GM23338 (cell line): ENCODE measurements around the gene FAM171A1. TPM values are rescaled to one million over a fixed set of nuclear protein-coding genes. Genes with fewer than 3 reads are reported as not detected.

Experiments
- ATAC-seq: fragments of 200-7000 bp; cut with Tn5 transposase; 3 replicates; pipeline ENCODE4 v1.9.1; 2020
- DNase-seq: peaks from one replicate; pipeline ENCODE4 v3.0.0-alpha.2; 2015; ENCODE audit warnings: low spot score
- H2AFZ ChIP-seq: fragments of 200-600 bp; sonication (generic); 2 replicates; pipeline ENCODE4 v1.8.0; 2016; ENCODE audit warnings: antibody characterized with exemption, mild to moderate bottlenecking, moderate library complexity
- H3F3A ChIP-seq: fragments of 200-600 bp; sonication (generic); replicated peaks from 2 replicates; pipeline ENCODE4 v1.8.0; 2017; ENCODE audit warnings: antibody characterized with exemption, mixed run types, low read depth
- H3K27ac ChIP-seq: fragments of 200-600 bp; sonication (generic); 2 replicates; pipeline ENCODE4 v1.6.1; 2016; ENCODE audit warnings: low read depth
- H3K27me3 ChIP-seq: fragments of 200-600 bp; sonication (generic); 2 replicates; pipeline ENCODE4 v1.8.0; 2016; ENCODE audit warnings: mild to moderate bottlenecking, mixed run types, moderate library complexity; ENCODE audit not compliant: insufficient read depth
- H3K36me3 ChIP-seq: fragments of 200-600 bp; sonication (generic); 2 replicates; pipeline ENCODE4 v1.8.0; 2016; ENCODE audit warnings: mild to moderate bottlenecking; ENCODE audit not compliant: insufficient read depth
- H3K4me1 ChIP-seq: fragments of 200-600 bp; sonication (generic); 2 replicates; pipeline ENCODE4 v1.8.0; 2016; ENCODE audit warnings: mild to moderate bottlenecking, moderate library complexity; ENCODE audit not compliant: insufficient read depth
- H3K4me2 ChIP-seq: fragments of 200-600 bp; sonication (generic); 2 replicates; pipeline ENCODE4 v1.7.1; 2017; ENCODE audit warnings: mixed run types
- H3K4me3 ChIP-seq: fragments of 200-600 bp; sonication (generic); 2 replicates; pipeline ENCODE4 v1.6.1; 2016; ENCODE audit warnings: mixed run types
- H3K79me2 ChIP-seq: fragments of 200-600 bp; sonication (generic); replicated peaks from 2 replicates; pipeline ENCODE4 v1.8.0; 2017; ENCODE audit warnings: mild to moderate bottlenecking; ENCODE audit not compliant: insufficient read depth
- H3K9me2 ChIP-seq: fragments of 200-600 bp; sonication (generic); 2 replicates; pipeline ENCODE4 v1.8.0; 2017; ENCODE audit not compliant: insufficient read depth
- H4K20me1 ChIP-seq: fragments of 200-600 bp; sonication (generic); replicated peaks from 2 replicates; pipeline ENCODE4 v1.8.0; 2017; ENCODE audit warnings: mild to moderate bottlenecking; ENCODE audit not compliant: insufficient read depth
- H3K27ac Mint-ChIP-seq: 2 replicates; pipeline ENCODE4 v1.8.0; 2020; ENCODE audit warnings: inconsistent platforms, mild to moderate bottlenecking, moderate library complexity, mixed read lengths
- H3K27me3 Mint-ChIP-seq: 3 replicates; pipeline ENCODE4 v1.8.0; 2022; ENCODE audit warnings: low read depth, mild to moderate bottlenecking, moderate library complexity, mixed read lengths, inconsistent platforms; ENCODE audit not compliant: insufficient read depth, poor library complexity
- H3K36me3 Mint-ChIP-seq: 3 replicates; pipeline ENCODE4 v1.8.0; 2021; ENCODE audit warnings: low read depth, mild to moderate bottlenecking, inconsistent platforms, moderate library complexity, mixed read lengths
- H3K4me1 Mint-ChIP-seq: 3 replicates; pipeline ENCODE4 v1.8.0; 2020; ENCODE audit warnings: mild to moderate bottlenecking, inconsistent platforms, mixed read lengths
- H3K4me3 Mint-ChIP-seq: 3 replicates; pipeline ENCODE4 v1.8.0; 2021; ENCODE audit warnings: moderate library complexity, mild to moderate bottlenecking, inconsistent platforms, mixed read lengths
- H3K9me3 Mint-ChIP-seq: 3 replicates; pipeline ENCODE4 v1.8.0; 2020; ENCODE audit warnings: moderate library complexity, mild to moderate bottlenecking, inconsistent platforms, mixed read lengths
- CREB1 ChIP-seq: fragments of 250-450 bp; sonication (Bioruptor Pico); IDR thresholded peaks from 2 replicates; pipeline ENCODE4 v1.5.0; 2020; ENCODE audit warnings: low read depth, mild to moderate bottlenecking, moderate library complexity
- CTCF ChIP-seq, 2 experiments: fragments of 200-600 bp in 1 of 2; sonication (generic) in 1 of 2; conservative IDR thresholded peaks; 2 replicates each; pipeline versions ENCODE4 v1.5.1 to v1.6.1; 2016 to 2017; ENCODE audit warnings: antibody characterized with exemption in 2 of 2, low read depth in 2 of 2, mild to moderate bottlenecking in 2 of 2, moderate library complexity in 1 of 2
- ETS1 ChIP-seq: IDR thresholded peaks from 2 replicates; pipeline ENCODE4 v1.6.1; 2016; ENCODE audit warnings: antibody characterized with exemption
- EZH2 ChIP-seq: fragments of 200-600 bp; sonication (generic); IDR thresholded peaks from one replicate; pipeline ENCODE4 v1.8.0; 2017; ENCODE audit warnings: antibody characterized with exemption, mild to moderate bottlenecking, low read depth; ENCODE audit not compliant: unreplicated experiment
- EZH2phosphoT487 ChIP-seq: fragments of 200-600 bp; sonication (generic); IDR thresholded peaks from one replicate; pipeline ENCODE4 v1.8.1; 2018; ENCODE audit warnings: antibody characterized with exemption; ENCODE audit not compliant: unreplicated experiment
- JUNB ChIP-seq: IDR thresholded peaks from one replicate; pipeline ENCODE4 v1.6.1; 2016; ENCODE audit warnings: antibody characterized with exemption; ENCODE audit not compliant: unreplicated experiment
- REST ChIP-seq: IDR thresholded peaks from one replicate; pipeline ENCODE4 v1.6.1; 2018; ENCODE audit warnings: antibody characterized with exemption; ENCODE audit not compliant: unreplicated experiment
- ZNF331 ChIP-seq: fragments of 250-450 bp; sonication (Bioruptor Pico); IDR thresholded peaks from 2 replicates; pipeline ENCODE4 v1.5.0; 2020; ENCODE audit warnings: low read depth, mild to moderate bottlenecking, moderate library complexity
- polyA plus RNA-seq: library from polyadenylated mRNA; unstranded; fragments of >200 nt; fragmentation: Nextera tagmentation; extraction: Ambion mirVana; gene quantifications from 2 replicates; pipeline ENCODE4 v1.2.1, GENCODE V29; 2016
- total RNA-seq: library from RNA; depleted of rRNA; stranded (reverse); fragments of >200 nt; shearing (Covaris generic); gene quantifications from 2 replicates; pipeline ENCODE4 v1.2.3, GENCODE V29; 2014

Gene FAM171A1
- total and polyA plus RNA-seq, 2 experiments from 2014 or later: 11.3 to 32.2 TPM

- TF ChIP-seq CTCF (conservative IDR thresholded peaks at IDR 0.05; ENCODE audit: low read depth in 2 of 2): no peak
These were observed 150.6 kb downstream of the FAM171A1 start (continued) for GRCh38 chr10:15220445-15220844.

DNA sequence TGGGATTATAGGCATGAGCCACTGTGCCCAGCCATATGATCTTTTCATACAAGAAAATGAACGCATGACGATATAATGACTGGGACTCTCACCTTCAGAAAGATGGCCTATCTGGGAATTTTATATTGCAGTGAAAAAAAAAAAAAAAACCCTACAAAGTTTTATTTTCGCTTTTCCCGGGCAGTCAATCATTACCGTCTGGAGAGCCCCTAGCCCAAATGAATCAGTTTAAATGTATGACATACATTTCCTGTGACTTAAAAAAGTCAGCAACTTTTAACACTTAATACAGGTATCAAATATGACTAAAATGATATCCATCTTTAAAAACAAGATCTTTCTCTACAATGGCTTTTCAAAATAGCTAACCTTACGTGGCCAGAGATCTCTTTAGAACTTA, 154.4 kb downstream of the FAM171A1 start:
- TF ChIP-seq ETS1 (no peak), REST (no peak)
- no peaks in the 10 kb centered on the region for H3K9me3 Mint-ChIP-seq
- no peak for ATAC-seq
- H3K27me3 Mint-ChIP-seq: no peaks in the 10 kb centered on the region
- no peaks in the 10 kb centered on the region for H3F3A ChIP-seq
- H3K4me3 Mint-ChIP-seq: no peak overlapping the region
- H3K27ac ChIP-seq: no peak overlapping the region
- H3K36me3 ChIP-seq: no peaks in the 10 kb centered on the region
- no peak overlapping the region for H2AFZ ChIP-seq
- H3K79me2 ChIP-seq: no peaks in the 10 kb centered on the region
- no peaks in the 10 kb centered on the region for H3K4me1 ChIP-seq
- H3K4me1 Mint-ChIP-seq: peaks cover 3% of the 10 kb centered on the region; the same call in 2 of the 3 replicates
- peaks cover 17% of the 10 kb centered on the region for H3K36me3 Mint-ChIP-seq
- H4K20me1 ChIP-seq: no peaks in the 10 kb centered on the region; the same call in 1 of the 2 replicates
- no peak overlapping the region for H3K4me3 ChIP-seq
- H3K4me2 ChIP-seq: no peak overlapping the region
- H3K9me2 ChIP-seq: no peaks in the 10 kb centered on the region
- H3K27ac Mint-ChIP-seq: no peak overlapping the region
- H3K27me3 ChIP-seq: no peaks in the 10 kb centered on the region
- DNase-seq: no peak

GRCh38 chr10:15214237-15214636, 156.9 kb downstream of the FAM171A1 start:
- Mint-ChIP-seq H3K27ac (no peak overlapping the region), H3K36me3 (peaks cover 17% of the 10 kb centered on the region), H3K9me3 (no peaks in the 10 kb centered on the region), H3K27me3 (no peaks in the 10 kb centered on the region), H3K4me1 (peaks cover 8% of the 10 kb centered on the region), H3K4me3 (no peak overlapping the region)
- Histone ChIP-seq H3K4me2 (no peak overlapping the region), H3K4me3 (no peak overlapping the region), H3K27me3 (no peaks in the 10 kb centered on the region), H2AFZ (no peak overlapping the region), H3K79me2 (no peaks in the 10 kb centered on the region), H3K4me1 (no peaks in the 10 kb centered on the region), H3K36me3 (no peaks in the 10 kb centered on the region), H3K27ac (no peak overlapping the region), H3F3A (peaks cover 6% of the 10 kb centered on the region; the same call in 1 of the 2 replicates), H4K20me1 (no peaks in the 10 kb centered on the region), H3K9me2 (no peaks in the 10 kb centered on the region)
- ATAC-seq (no peak), DNase-seq (no peak)
- TF ChIP-seq JUNB (no peak), EZH2 (no peak), CREB1 (no peak), EZH2phosphoT487 (no peak), REST (no peak), ZNF331 (CRISPR knock-in tag) (no peak)
